Spinal cord (tissue), 10 donors: ENCODE data around the gene HNRNPL. TPM values are rescaled to one million over a fixed set of nuclear protein-coding genes. Genes with fewer than 3 reads are reported as not detected.
"Not testable (repeated sequence)": the region's sequence is repeated elsewhere in the genome, so short reads cannot be mapped to it uniquely, and the experiment has no call there.

ENCODE experiments used
- DNase-seq, 6 donors: peaks; one replicate each; pipeline versions ENCODE4 v3.0.0 to v3.0.0-alpha.2; 2013 to 2015; ENCODE audit warnings: low spot score in 6 of 6, low read depth in 4 of 6
- H3K27ac ChIP-seq: one replicate; pipeline ENCODE4 v1.5.1; 2013; ENCODE audit warnings: low read depth, low read length, control low read depth
- H3K27me3 ChIP-seq: one replicate; pipeline ENCODE4 v1.6.1; 2013; ENCODE audit warnings: low read length; ENCODE audit not compliant: control insufficient read depth, insufficient read depth
- H3K36me3 ChIP-seq: one replicate; pipeline ENCODE4 v1.6.1; 2013; ENCODE audit warnings: low read length; ENCODE audit not compliant: control insufficient read depth, insufficient read depth
- H3K4me1 ChIP-seq: one replicate; pipeline ENCODE4 v1.6.1; 2013; ENCODE audit warnings: low read length; ENCODE audit not compliant: control insufficient read depth, insufficient read depth
- H3K4me3 ChIP-seq: one replicate; pipeline ENCODE4 v1.5.1; 2013; ENCODE audit warnings: low read depth, low read length, control low read depth
- H3K9me3 ChIP-seq: one replicate; pipeline ENCODE4 v1.6.1; 2013; ENCODE audit warnings: low read length; ENCODE audit not compliant: control insufficient read depth, insufficient read depth
- WGBS: methylation state at CpG from one replicate; pipeline ENCODE4 v1.1.5; 2013; ENCODE audit warnings: missing lambda C conversion rate; ENCODE audit not compliant: insufficient coverage; 5-methylcytosine and 5-hydroxymethylcytosine counted together
- polyA plus RNA-seq, 2 donors: library from polyadenylated mRNA; unstranded; fragments of 120-200 nt; gene quantifications; one replicate each; pipeline ENCODE4 v1.2.1, GENCODE V29; 2013; ENCODE audit not compliant: insufficient read length in 2 of 2
- total RNA-seq, 2 donors: library from RNA; depleted of rRNA in 1 of 2; stranded (reverse); fragments of 120-200 nt in 1 of 2; fragments of >200 nt in 1 of 2; gene quantifications; one replicate each; pipeline versions ENCODE4 v1.2.3 to v1.2.4, GENCODE V29; 2013 to 2014
- donor health status: healthy.

HNRNPL gene
- total and polyA plus RNA-seq, 4 donors: 214 to 338 (median 293) TPM

DNA sequence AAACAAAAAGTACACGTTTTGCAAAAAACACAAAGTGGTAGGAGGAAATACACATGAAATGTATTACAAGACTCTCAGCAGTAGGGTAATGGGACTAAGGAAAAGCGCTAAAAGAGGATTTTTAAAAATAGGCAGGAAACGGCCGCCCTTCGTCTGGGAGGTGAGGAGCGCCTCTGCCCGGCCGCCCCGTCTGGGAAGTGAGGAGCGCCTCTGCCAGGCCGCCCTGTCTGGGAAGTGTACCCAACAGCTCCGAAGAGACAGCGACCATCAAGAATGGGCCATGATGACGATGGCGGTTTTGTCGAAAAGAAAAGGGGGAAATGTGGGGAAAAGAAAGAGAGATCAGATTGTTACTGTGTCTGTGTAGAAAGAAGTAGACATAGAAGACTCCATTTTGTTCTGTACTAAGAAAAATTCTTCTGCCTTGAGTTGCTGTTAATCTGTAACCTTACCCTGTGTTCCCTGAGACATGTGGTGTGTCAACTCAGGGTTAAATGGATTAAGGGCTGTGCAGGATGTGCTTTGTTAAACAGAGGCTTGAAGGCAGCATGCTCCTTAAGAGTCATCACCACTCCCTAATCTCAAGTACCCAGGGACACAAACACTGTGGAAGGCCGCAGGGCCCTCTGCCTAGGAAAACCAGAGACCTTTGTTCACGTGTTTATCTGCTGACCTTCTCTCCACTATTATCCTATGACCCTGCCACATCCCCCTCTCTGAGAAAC is 42.2 kb downstream of the HNRNPL start:
- H3K9me3 ChIP-seq, H3K27me3 ChIP-seq, H3K4me1 ChIP-seq, H3K36me3 ChIP-seq, H3K4me3 ChIP-seq, H3K27ac ChIP-seq, DNase-seq: not testable (repeated sequence)
- WGBS: 60% methylated on average over 2 of the region's 18 CpGs

- Histone ChIP-seq H3K27me3 (no peaks in the 10 kb centered on the region), H3K9me3 (no peaks in the 10 kb centered on the region), H3K4me1 (no peaks in the 10 kb centered on the region), H3K4me3 (no peak overlapping the region), H3K36me3 (peaks cover 6% of the 10 kb centered on the region), H3K27ac (no peak overlapping the region)
- 97% methylated on average over 3 of the region's 6 CpGs for WGBS
- no peak for DNase-seq
Measured at GRCh38 chr19:38806371-38806770, 43.4 kb downstream of the HNRNPL start.

DNA sequence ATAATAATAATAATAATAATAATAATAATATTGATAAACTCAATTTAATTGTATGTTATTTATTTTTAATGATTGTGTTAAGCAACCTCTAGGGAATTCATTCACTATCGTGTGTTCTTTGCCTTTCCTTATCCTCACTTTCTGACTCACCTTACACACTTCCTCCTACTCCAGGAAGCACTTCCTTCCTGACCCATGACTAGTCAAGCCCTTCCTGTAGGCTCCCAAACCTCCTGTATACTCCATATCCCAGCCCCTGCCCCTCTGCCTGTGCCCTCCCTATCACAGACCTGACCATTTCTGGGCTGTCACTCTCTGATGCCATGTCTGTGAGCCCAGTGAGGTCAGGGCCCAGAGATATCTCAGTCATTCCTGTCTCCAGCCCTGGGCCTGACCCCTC is 44.6 kb downstream of the HNRNPL start:
- Histone ChIP-seq H3K27me3 (no peaks in the 10 kb centered on the region), H3K4me3 (no peak overlapping the region), H3K36me3 (peaks cover 6% of the 10 kb centered on the region), H3K4me1 (no peaks in the 10 kb centered on the region), H3K27ac (no peak overlapping the region), H3K9me3 (no peaks in the 10 kb centered on the region)
- no peak for DNase-seq
- 83% methylated on average over 1 of the region's 1 CpG for WGBS

DNA sequence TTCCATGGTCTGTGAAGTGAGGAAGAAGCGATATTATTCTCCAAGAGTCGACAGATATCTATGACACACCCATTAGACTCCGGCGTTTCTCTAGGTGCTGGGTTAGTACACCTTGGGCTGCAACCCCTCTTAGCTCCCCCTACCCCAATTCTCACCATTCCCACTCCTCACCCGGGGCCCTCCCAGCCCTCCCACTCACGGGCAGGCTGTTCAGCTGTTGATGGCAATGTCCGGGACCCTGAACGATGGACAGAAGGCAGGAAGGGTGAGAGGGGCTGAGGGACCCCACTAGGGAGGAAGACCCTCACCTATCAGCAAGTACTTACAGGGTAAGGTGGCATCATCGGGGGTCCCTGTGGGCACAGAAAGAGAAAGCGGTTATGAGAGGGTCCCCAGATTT is 46.2 kb downstream of the HNRNPL start:
- WGBS: no CpG with 5 or more reads among the region's 10 CpGs
- H3K4me1 ChIP-seq: no peaks in the 10 kb centered on the region
- DNase-seq: no peak
- no peak overlapping the region for H3K4me3 ChIP-seq
- H3K9me3 ChIP-seq: no peaks in the 10 kb centered on the region
- peaks cover 3% of the 10 kb centered on the region for H3K36me3 ChIP-seq
- no peaks in the 10 kb centered on the region for H3K27me3 ChIP-seq
- H3K27ac ChIP-seq: no peak overlapping the region

DNA sequence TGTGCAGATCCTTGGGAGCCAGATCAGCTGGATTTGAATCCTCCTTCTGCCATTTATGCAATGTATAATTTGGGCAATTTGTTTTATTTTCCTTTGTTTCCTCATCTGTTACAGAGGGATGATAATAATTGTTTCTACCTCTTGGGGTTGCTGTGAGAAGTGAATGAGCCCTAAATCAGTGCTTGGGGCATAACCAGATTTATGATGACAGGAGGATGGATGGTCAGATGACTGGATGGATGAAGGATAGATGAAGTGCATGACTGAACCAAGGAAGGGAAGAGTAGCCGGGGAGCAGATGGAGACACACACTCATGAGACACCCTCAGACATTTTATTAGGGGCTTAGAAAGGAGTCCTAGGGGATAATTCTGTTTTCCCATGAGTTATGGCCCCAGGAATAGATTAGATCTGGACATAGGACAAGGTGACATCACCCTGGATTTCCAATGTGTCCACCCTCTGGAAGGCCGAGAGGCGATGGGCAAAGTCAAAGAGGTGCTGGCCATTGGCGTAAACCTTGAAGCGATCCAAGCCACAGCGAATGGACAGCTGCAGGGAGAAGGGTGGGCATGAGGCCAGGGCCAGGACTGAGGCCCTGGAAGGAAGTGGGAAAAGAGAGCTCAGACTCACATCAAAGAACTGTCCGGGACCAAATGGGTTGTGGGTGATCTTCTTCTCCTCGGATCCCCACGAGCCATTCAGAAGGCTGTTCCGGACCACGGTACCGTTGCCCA is 48.3 kb downstream of the HNRNPL start:
- peaks cover 3% of the 10 kb centered on the region for H3K36me3 ChIP-seq
- no peaks in the 10 kb centered on the region for H3K4me1 ChIP-seq
- H3K9me3 ChIP-seq: no peaks in the 10 kb centered on the region
- WGBS: 93% methylated on average over 11 of the region's 12 CpGs
- no peak overlapping the region for H3K27ac ChIP-seq
- no peaks in the 10 kb centered on the region for H3K27me3 ChIP-seq
- H3K4me3 ChIP-seq: no peak overlapping the region
- DNase-seq: no peak

GRCh38 chr19:38800577-38801347 is 49.0 kb downstream of the HNRNPL start:
- WGBS: 98% methylated on average over 3 of the region's 5 CpGs
- Histone ChIP-seq H3K36me3 (peaks cover 3% of the 10 kb centered on the region), H3K9me3 (no peaks in the 10 kb centered on the region), H3K27ac (no peak overlapping the region), H3K27me3 (no peaks in the 10 kb centered on the region), H3K4me1 (no peaks in the 10 kb centered on the region), H3K4me3 (no peak overlapping the region)
- no peak for DNase-seq

DNA sequence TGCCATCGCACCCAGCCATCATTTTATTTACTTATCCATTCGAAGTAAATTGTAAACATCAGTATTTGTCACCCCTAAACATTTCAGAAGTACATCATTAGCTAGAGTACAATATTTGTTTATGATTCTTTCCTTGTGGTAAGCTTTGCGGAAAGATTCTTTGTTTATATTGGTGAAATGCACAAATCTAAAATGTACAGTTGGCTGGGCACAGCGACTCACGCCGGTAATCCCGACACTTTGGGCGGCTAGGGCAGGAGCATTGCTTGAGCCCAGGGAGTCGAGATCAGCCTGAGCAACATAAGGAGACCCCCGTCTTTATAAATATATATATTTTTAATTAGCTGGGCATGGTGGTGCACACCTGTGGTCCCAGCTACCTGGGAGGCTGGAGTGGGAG is 50.7 kb downstream of the HNRNPL start:
- peaks cover 3% of the 10 kb centered on the region for H3K36me3 ChIP-seq
- DNase-seq: no peak
- no peak overlapping the region for H3K4me3 ChIP-seq
- no peaks in the 10 kb centered on the region for H3K9me3 ChIP-seq
- H3K27me3 ChIP-seq: no peaks in the 10 kb centered on the region
- no peaks in the 10 kb centered on the region for H3K4me1 ChIP-seq
- H3K27ac ChIP-seq: no peak overlapping the region
- WGBS: no CpG with 5 or more reads among the region's 10 CpGs

GRCh38 chr19:38797781-38798180 is 52.0 kb downstream of the HNRNPL start:
- not testable (repeated sequence) for H3K27me3 ChIP-seq, H3K9me3 ChIP-seq, H3K4me1 ChIP-seq, H3K4me3 ChIP-seq, H3K27ac ChIP-seq, H3K36me3 ChIP-seq, DNase-seq
- no CpG with 5 or more reads among the region's 33 CpGs for WGBS

GRCh38 chr19:38796154-38796553 is 53.6 kb downstream of the HNRNPL start:
- no CpG with 5 or more reads among the region's 2 CpGs for WGBS
- no peaks in the 10 kb centered on the region for H3K9me3 ChIP-seq
- no peak overlapping the region for H3K27ac ChIP-seq
- H3K27me3 ChIP-seq: peaks cover 4% of the 10 kb centered on the region
- no peak overlapping the region for H3K4me3 ChIP-seq
- H3K36me3 ChIP-seq: no peaks in the 10 kb centered on the region
- peaks cover 9% of the 10 kb centered on the region for H3K4me1 ChIP-seq
- no peak for DNase-seq
